GM19468 (cell line): ENCODE data around the gene B3GAT1.

Experiments
- ATAC-seq: cut with Tn5 transposase; IDR thresholded peaks from one replicate; pipeline ENCODE4 v1.9.1; 2021; ENCODE audit warnings: mild to moderate bottlenecking, moderate library complexity, moderate number of reproducible peaks; ENCODE audit not compliant: unreplicated experiment; ENCODE audit errors: extremely low read depth

The B3GAT1 gene

GRCh38 chr11:134394311-134394710 lies 17.7 kb downstream of the B3GAT1 start:
- no peak for ATAC-seq

- ATAC-seq, result no peak
Observed at GRCh38 chr11:134393638-134394037, 18.4 kb downstream of the B3GAT1 start.

- ATAC-seq, result no peak
Observed at GRCh38 chr11:134392953-134393615, 19.0 kb downstream of the B3GAT1 start.

- ATAC-seq, result no peak
Observed at GRCh38 chr11:134391656-134392055, 20.4 kb downstream of the B3GAT1 start.

GRCh38 chr11:134390706-134391569 lies 21.1 kb downstream of the B3GAT1 start:
- no peak for ATAC-seq

- no peak for ATAC-seq
Observed at GRCh38 chr11:134389464-134390180, 22.4 kb downstream of the B3GAT1 start.

- no peak for ATAC-seq
Observed at GRCh38 chr11:134388590-134388989, 23.5 kb downstream of the B3GAT1 start.

GRCh38 chr11:134387501-134387900 lies 24.5 kb downstream of the B3GAT1 start:
- no peak for ATAC-seq

- ATAC-seq, result no peak
Observed at GRCh38 chr11:134386945-134387344, 25.1 kb downstream of the B3GAT1 start.

- ATAC-seq, result no peak
Observed at GRCh38 chr11:134385774-134386565, 26.1 kb downstream of the B3GAT1 start.

GRCh38 chr11:134385171-134385570 lies 26.9 kb downstream of the B3GAT1 start:
- ATAC-seq, result no peak

GRCh38 chr11:134384406-134384805 lies 27.6 kb downstream of the B3GAT1 start:
- no peak for ATAC-seq

- no peak for ATAC-seq
Observed at GRCh38 chr11:134383576-134384221, 28.3 kb downstream of the B3GAT1 start.

GRCh38 chr11:134382830-134383229 lies 29.2 kb downstream of the B3GAT1 start:
- ATAC-seq, result no peak

- ATAC-seq, result no peak
Observed at GRCh38 chr11:134382257-134382656, 29.8 kb downstream of the B3GAT1 start.

- no peak for ATAC-seq
Observed at GRCh38 chr11:134380785-134381184, 31.3 kb downstream of the B3GAT1 start.

GRCh38 chr11:134380229-134380628 lies 31.8 kb downstream of the B3GAT1 start:
- ATAC-seq, result no peak

GRCh38 chr11:134379241-134379640 lies 32.8 kb downstream of the B3GAT1 start:
- no peak for ATAC-seq

GRCh38 chr11:134377876-134378275 lies 34.2 kb downstream of the B3GAT1 start:
- no peak for ATAC-seq
